ENCODE results near the gene PSORS1C2.

Gene PSORS1C2

GRCh38 chr6:31162463-31163165 is 23.7 kb upstream of the PSORS1C2 start:
- no peaks in the 10 kb centered on the region for H3K9me3 ChIP-seq
- no peak overlapping the region for H3K4me3 ChIP-seq (ENCODE audit: low read depth in 1 of 2, low read length in 1 of 2)
- no peak for TF ChIP-seq CTCF (IDR thresholded peaks at IDR 0.05)
- H3K27ac ChIP-seq = no peak overlapping the region
- H3K4me1 ChIP-seq (ENCODE audit: control insufficient read depth in 1 of 2, insufficient read depth in 1 of 2, low read depth in 1 of 2, low read length in 1 of 2) = peaks cover 20 to 27% of the 10 kb centered on the region in 2 experiments
- H3K27me3 ChIP-seq = no peaks in the 10 kb centered on the region
- peaks cover 19% of the 10 kb centered on the region for H3K36me3 ChIP-seq

GRCh38 chr6:31161216-31162126 is 22.6 kb upstream of the PSORS1C2 start:
- no peaks in the 10 kb centered on the region for H3K9me3 ChIP-seq
- no peaks in the 10 kb centered on the region for H3K27me3 ChIP-seq
- no peak for TF ChIP-seq CTCF (IDR thresholded peaks at IDR 0.05)
- H3K4me1 ChIP-seq (ENCODE audit: control insufficient read depth in 1 of 2, insufficient read depth in 1 of 2, low read depth in 1 of 2, low read length in 1 of 2) = peaks cover 25 to 31% of the 10 kb centered on the region in 2 experiments
- no peak overlapping the region for H3K4me3 ChIP-seq (ENCODE audit: low read depth in 1 of 2, low read length in 1 of 2)
- H3K36me3 ChIP-seq = peaks cover 19% of the 10 kb centered on the region
- H3K27ac ChIP-seq = no peak overlapping the region

DNA sequence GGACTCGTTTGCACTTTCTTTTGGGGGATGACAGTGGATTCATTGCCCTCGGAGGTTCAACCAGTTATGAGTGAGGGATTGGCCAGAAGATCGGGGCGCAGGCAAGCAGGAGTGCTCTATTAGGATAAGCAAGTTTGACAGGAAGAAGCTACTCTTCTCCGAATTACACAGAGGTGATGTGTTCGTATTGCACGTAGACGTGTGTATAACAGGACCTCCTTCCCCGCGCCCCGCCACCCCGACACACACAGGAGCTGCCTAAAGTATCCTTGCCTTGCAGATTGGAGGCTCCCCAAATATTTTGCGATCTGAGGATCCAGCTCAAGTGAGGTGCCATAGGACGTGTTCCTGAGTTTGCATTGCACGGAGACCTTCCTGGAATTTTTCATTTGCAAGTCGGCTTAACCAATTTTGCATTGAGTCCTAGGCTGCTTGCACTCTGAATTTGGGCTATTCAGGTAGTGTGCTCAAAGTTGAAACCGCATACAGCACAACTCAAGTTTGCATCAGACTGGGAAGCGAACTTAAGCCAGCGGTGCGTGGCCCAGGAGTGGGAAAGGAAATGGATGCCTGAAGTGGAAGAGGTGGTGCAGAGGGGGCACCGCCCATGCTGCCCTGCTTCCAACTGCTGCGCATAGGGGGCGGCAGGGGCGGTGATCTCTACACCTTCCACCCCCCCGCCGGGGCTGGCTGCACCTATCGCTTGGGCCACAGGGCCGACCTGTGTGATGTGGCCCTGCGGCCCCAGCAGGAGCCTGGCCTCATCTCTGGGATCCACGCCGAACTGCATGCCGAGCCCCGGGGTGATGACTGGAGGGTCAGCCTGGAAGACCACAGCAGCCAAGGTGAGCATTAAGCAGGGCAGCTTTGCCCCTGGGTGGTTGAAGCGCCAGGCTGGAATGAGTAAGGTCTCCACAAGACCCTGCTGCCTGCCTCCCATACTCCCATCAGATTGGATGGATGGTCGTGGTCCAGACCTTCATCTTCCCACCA is 20.3 kb upstream of the PSORS1C2 start:
- Histone ChIP-seq H3K9me3 (no peaks in the 10 kb centered on the region), H3K4me1 (ENCODE audit: control insufficient read depth in 1 of 2, insufficient read depth in 1 of 2, low read depth in 1 of 2, low read length in 1 of 2) (peaks cover 25 to 31% of the 10 kb centered on the region in 2 experiments), H3K27ac (peak overlapping the region; percentile 74), H3K4me3 (ENCODE audit: low read depth in 1 of 2, low read length in 1 of 2) (peak overlapping the region; percentile 64 to 92), H3K36me3 (peaks cover 9% of the 10 kb centered on the region), H3K27me3 (no peaks in the 10 kb centered on the region)
- TF ChIP-seq CTCF (IDR thresholded peaks at IDR 0.05) = no peak

GRCh38 chr6:31158140-31158862 is 19.4 kb upstream of the PSORS1C2 start, which contains the start of gene TCF19:
TCF19 (plus strand) TSS chr6:31158589; CDS start chr6:31159470, 881 bp downstream.
- no peaks in the 10 kb centered on the region for H3K27me3 ChIP-seq
- peaks cover 25 to 31% of the 10 kb centered on the region in 2 experiments for H3K4me1 ChIP-seq (ENCODE audit: control insufficient read depth in 1 of 2, insufficient read depth in 1 of 2, low read depth in 1 of 2, low read length in 1 of 2)
- no peaks in the 10 kb centered on the region for H3K9me3 ChIP-seq
- peak within 1 kb of the TSS; percentile 64 to 92 for H3K4me3 ChIP-seq (ENCODE audit: low read depth in 1 of 2, low read length in 1 of 2)
- peak; percentile 50 for TF ChIP-seq CTCF (IDR thresholded peaks at IDR 0.05)
- H3K27ac ChIP-seq = peak within 1 kb of the TSS; percentile 74
- H3K36me3 ChIP-seq = peaks cover 8% of the 10 kb centered on the region

Data from neutrophil (primary cell).